Lung (tissue), 12 donors: ENCODE measurements around the gene MSS51. TPM values are rescaled to one million over a fixed set of nuclear protein-coding genes. Genes with fewer than 3 reads are reported as not detected.
A peak's percentile ranks its signal among the peaks of the same experiment; 100 is the strongest.

Experiments
- ATAC-seq: fragments of 200-7000 bp; cut with Tn5 transposase; one replicate; pipeline ENCODE4 v1.9.1; 2020; ENCODE audit warnings: moderate number of reproducible peaks; ENCODE audit not compliant: insufficient read depth, low FRiP score
- DNase-seq, 3 donors: peaks; one replicate each; pipeline ENCODE4 v3.0.0-alpha.2; 2013 to 2017
- H3K27ac ChIP-seq, 2 donors: one replicate each; pipeline ENCODE4 v1.5.1; 2013; ENCODE audit warnings: mild to moderate bottlenecking in 2 of 2, moderate library complexity in 2 of 2, control low read depth in 1 of 2, inconsistent platforms in 1 of 2, low read depth in 1 of 2, low read length in 1 of 2
- H3K27me3 ChIP-seq, 3 donors: one replicate each; pipeline ENCODE4 v1.5.1; 2013; ENCODE audit warnings: low read length in 2 of 3; ENCODE audit not compliant: control insufficient read depth in 3 of 3, insufficient read depth in 3 of 3
- H3K36me3 ChIP-seq, 4 donors: one replicate each; pipeline ENCODE4 v1.5.1; 2013; ENCODE audit warnings: low read length in 4 of 4, mild to moderate bottlenecking in 1 of 4, moderate library complexity in 1 of 4; ENCODE audit not compliant: control insufficient read depth in 4 of 4, insufficient read depth in 4 of 4
- H3K4me1 ChIP-seq, 5 donors: one replicate each; pipeline ENCODE4 v1.5.1; 2013; ENCODE audit warnings: low read length in 5 of 5, mild to moderate bottlenecking in 2 of 5, moderate library complexity in 1 of 5; ENCODE audit not compliant: control insufficient read depth in 5 of 5, insufficient read depth in 5 of 5
- H3K4me3 ChIP-seq: one replicate; pipeline ENCODE4 v1.5.1; 2013; ENCODE audit warnings: mild to moderate bottlenecking, control low read depth, moderate library complexity
- H3K9ac ChIP-seq, 2 donors: one replicate each; pipeline ENCODE4 v1.5.1; 2013; ENCODE audit warnings: low read length in 2 of 2, control low read depth in 1 of 2; ENCODE audit not compliant: insufficient read depth in 1 of 2
- H3K9me3 ChIP-seq, 4 donors: one replicate each; pipeline ENCODE4 v1.5.1; 2013; ENCODE audit warnings: low read length in 3 of 4, mild to moderate bottlenecking in 1 of 4, moderate library complexity in 1 of 4; ENCODE audit not compliant: control insufficient read depth in 4 of 4, insufficient read depth in 3 of 4
- WGBS, 2 donors: extraction: QIAGEN DNeasy Blood & Tissue Kit; methylation state at CpG; one replicate each; pipeline ENCODE4 v1.1.7; 2013; 5-methylcytosine and 5-hydroxymethylcytosine counted together
- polyA plus RNA-seq, 2 donors: library from polyadenylated mRNA; stranded (reverse); fragments of 200-250 nt; gene quantifications; one replicate each; pipeline ENCODE4 v1.2.1, GENCODE V29; 2013
- total RNA-seq, 2 donors: library from RNA; depleted of rRNA in 1 of 2; stranded (reverse); fragments of >200 nt in 1 of 2; gene quantifications; one replicate each; pipeline ENCODE4 v1.2.1, GENCODE V29; 2014 to 2021
- TF ChIP-seq, protein P1 (sequence below): IDR thresholded peaks from 2 replicates; pipeline ENCODE4 v1.5.1; 2012; ENCODE audit warnings: mild to moderate bottlenecking; ENCODE audit errors: control extremely low read depth, extremely low read depth
- donor health status: control.
- donor health status: control.
- donor health status: Bipolar disorder and iron deficiency.
- donor health status: healthy.
- donor health status: DM: yes; HTN: yes; CAD: no.

Gene MSS51
- total and polyA plus RNA-seq, 4 donors = 0.74 to 4.1 (median 2.6) TPM

DNA sequence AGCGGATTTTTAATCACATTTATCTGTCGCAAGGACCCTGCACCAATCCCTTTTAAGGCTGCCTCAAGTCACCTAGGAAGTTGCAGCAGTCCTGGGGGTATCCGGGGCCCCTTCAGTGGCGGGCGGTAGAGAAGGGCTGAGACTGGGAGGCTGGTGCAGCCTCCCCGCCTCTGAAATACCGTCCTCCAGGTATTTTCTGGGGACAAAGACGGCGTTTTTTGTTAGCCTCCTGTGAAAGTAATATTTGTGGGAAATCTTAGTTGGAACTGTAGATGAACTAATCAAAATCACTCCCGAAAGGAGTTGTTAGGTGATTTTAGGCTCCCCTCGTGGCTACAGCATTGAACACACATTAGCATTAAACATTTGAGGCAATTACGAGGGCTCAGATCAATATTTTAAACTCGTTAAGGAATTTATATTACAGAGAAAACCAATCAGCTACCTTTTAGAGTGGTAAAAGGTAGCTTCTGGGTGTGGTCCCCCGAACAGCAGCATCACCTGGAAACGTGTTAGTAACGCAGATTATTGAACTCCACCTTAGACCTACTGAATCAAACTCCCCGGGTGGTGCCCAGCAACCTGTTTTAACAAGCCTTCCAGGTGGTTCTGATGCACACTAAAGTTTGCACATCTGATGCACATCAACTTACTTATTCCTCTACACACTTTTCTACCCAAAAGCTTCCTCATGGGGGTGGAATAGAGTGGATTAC, 19.0 kb downstream of the MSS51 start:
- peak in 1 of 3 donors; percentile 3 for DNase-seq
- ATAC-seq = peak; percentile 8
- peaks cover 0 to 13% (median 4%) of the 10 kb centered on the region in 5 donors for H3K4me1 ChIP-seq
- no peaks in the 10 kb centered on the region for H3K36me3 ChIP-seq
- peak overlapping the region; percentile 43 to 68 for H3K27ac ChIP-seq
- H3K27me3 ChIP-seq = no peaks in the 10 kb centered on the region
- H3K9ac ChIP-seq = peak overlapping the region in 1 of 2 donors; percentile 81
- no peaks in the 10 kb centered on the region for H3K9me3 ChIP-seq
- WGBS, 2 donors = 4 to 6% methylated on average over 17 of the region's 17 CpGs
- peak overlapping the region; percentile 90 for H3K4me3 ChIP-seq
- TF ChIP-seq, protein P1, sequence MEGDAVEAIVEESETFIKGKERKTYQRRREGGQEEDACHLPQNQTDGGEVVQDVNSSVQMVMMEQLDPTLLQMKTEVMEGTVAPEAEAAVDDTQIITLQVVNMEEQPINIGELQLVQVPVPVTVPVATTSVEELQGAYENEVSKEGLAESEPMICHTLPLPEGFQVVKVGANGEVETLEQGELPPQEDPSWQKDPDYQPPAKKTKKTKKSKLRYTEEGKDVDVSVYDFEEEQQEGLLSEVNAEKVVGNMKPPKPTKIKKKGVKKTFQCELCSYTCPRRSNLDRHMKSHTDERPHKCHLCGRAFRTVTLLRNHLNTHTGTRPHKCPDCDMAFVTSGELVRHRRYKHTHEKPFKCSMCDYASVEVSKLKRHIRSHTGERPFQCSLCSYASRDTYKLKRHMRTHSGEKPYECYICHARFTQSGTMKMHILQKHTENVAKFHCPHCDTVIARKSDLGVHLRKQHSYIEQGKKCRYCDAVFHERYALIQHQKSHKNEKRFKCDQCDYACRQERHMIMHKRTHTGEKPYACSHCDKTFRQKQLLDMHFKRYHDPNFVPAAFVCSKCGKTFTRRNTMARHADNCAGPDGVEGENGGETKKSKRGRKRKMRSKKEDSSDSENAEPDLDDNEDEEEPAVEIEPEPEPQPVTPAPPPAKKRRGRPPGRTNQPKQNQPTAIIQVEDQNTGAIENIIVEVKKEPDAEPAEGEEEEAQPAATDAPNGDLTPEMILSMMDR = no peak

DNA sequence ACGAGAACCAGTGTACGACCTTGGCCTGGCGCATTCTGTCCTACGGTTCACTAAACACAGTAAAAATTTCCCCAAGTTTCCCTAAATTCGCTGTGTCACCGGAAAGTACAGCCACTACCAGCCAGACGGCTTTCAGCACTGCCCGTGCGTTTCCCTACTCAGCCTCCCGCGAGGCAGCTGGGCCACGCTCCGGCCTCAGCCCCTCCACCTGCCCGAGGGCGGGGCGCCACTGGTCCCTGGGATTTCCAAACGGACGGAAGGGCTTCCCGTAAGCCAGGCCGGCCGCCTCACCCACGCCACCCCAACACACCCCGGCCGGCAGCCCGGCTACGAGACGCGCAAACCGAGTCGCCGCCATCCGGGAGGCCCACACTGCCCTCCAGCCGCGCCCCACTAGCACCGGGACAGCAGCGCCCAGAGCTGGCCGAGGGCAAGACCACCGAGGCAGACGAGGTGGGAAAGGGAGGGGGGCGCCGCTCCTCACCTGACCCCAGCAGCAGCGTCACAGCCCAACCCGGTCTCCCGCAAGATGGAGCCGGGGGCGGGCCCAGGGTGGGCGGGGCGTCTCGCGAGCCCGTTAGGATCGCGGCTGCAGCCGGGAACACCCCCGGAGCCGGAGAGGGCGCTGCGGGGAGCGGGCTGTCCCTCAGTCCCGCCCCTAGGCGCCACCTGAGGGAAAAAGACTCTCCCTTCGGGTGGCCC, 19.7 kb downstream of the MSS51 start, which contains the start of gene ANXA7:
TSS of gene ANXA7 (minus strand) at position 531 of the 702 bp plus-strand sequence. CDS start 13,202 bp downstream, outside the sequence.
- 0 to 1% methylated on average over 52 to 62 of the region's 62 CpGs for WGBS, 2 donors
- no peaks in the 10 kb centered on the region for H3K27me3 ChIP-seq
- H3K9ac ChIP-seq = peak within 1 kb of the TSS; percentile 63 to 92
- H3K4me1 ChIP-seq = peaks cover 0 to 13% (median 4%) of the 10 kb centered on the region in 5 donors
- peak within 1 kb of the TSS; percentile 90 for H3K4me3 ChIP-seq
- TF ChIP-seq, protein P1 = peak; percentile 14
- H3K9me3 ChIP-seq = no peaks in the 10 kb centered on the region
- peak within 1 kb of the TSS; percentile 96 for H3K27ac ChIP-seq
- H3K36me3 ChIP-seq = no peaks in the 10 kb centered on the region
- DNase-seq (peak; percentile 91 to 95 (median 93)), ATAC-seq (peak; percentile 96)

- H3K4me1 ChIP-seq = peaks cover 0 to 13% (median 4%) of the 10 kb centered on the region in 5 donors
- DNase-seq = no peak
- H3K36me3 ChIP-seq = no peaks in the 10 kb centered on the region
- no peaks in the 10 kb centered on the region for H3K27me3 ChIP-seq
- TF ChIP-seq, protein P1 = no peak
- H3K9me3 ChIP-seq = no peaks in the 10 kb centered on the region
- peak overlapping the region; percentile 96 for H3K27ac ChIP-seq
- 0 to 1% methylated on average over 9 of the region's 9 CpGs for WGBS, 2 donors
- peak overlapping the region; percentile 59 to 92 for H3K9ac ChIP-seq
- H3K4me3 ChIP-seq = peak overlapping the region; percentile 90
- peak; percentile 10 for ATAC-seq
Observed at GRCh38 chr10:73413108-73413527, 20.2 kb downstream of the MSS51 start.
